DMS153 (cell line): ENCODE results near the gene MMP23B.
"Not testable (repeated sequence)": the region's sequence is repeated elsewhere in the genome, so short reads cannot be mapped to it uniquely, and the experiment has no call there.

ENCODE experiments used
- DNase-seq: peaks from one replicate; lab custom pipeline; 2025; lab: John Stamatoyannopoulos, UW

The MMP23B gene

DNA sequence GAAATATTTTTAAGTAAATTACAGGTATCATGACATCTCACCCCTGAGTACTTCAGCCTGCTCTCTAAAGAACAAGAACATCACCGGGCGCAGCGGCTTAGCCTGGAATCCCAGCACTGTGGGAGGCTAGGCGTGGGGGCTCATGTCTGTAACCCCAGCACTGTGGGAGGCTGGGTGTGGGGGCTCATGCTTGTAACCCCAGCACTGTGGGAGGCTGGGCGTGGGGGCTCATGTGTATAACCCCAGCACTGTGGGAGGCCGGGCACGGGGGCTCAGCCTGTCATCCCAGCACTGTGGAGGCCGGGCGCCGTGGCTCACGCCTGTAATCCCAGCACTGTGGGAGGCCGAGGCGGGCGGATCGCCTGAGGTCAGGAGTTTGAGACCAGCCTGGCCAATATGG lies 34.6 kb downstream of the MMP23B start:
- DNase-seq: no peak

- no peak for DNase-seq
Observed at GRCh38 chr1:1669468-1670440, 37.8 kb downstream of the MMP23B start.

GRCh38 chr1:1670866-1671265 lies 38.9 kb downstream of the MMP23B start:
- DNase-seq: no peak

GRCh38 chr1:1671365-1672119 lies 39.6 kb downstream of the MMP23B start:
- no peak for DNase-seq

DNA sequence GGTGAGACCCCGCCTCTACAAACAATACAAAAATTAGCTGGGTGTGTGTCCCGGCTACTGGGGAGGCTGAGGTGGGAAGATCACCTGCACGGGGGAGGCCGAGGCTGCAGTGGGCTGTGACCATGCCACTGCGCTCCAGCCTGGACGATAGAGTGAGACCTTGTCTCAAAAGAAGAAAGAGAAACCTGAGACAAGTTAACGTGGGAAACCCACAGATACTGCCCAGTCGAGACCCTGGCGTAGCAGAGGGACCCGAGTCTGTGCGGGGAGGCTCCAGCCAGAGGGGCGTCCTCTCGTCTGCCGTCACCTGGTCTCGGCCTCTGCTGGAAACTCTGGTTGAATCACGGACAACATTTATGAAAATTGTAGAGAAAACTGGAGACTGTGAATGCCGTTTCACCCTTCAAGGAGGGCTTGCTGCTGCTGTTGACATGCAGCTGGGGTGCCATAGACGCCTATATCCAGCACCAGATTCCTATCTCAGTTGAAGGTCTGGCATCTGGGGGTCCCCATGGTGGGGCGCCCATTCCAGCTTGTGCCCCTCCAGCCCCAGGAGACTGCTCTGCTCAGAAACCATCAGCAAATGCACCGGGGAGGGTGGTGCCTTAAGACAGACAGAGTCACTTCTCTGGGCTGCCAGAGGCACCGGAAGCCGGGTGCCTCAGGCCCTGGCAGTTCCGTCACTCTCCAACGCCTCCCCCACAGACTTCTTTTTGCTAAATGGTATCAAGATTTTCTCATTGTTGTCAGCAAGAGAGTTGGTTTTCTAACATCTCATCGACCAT lies 40.4 kb downstream of the MMP23B start:
- no peak for DNase-seq

- DNase-seq: not testable (repeated sequence)
Observed at GRCh38 chr1:1674806-1675205, 42.8 kb downstream of the MMP23B start.

DNA sequence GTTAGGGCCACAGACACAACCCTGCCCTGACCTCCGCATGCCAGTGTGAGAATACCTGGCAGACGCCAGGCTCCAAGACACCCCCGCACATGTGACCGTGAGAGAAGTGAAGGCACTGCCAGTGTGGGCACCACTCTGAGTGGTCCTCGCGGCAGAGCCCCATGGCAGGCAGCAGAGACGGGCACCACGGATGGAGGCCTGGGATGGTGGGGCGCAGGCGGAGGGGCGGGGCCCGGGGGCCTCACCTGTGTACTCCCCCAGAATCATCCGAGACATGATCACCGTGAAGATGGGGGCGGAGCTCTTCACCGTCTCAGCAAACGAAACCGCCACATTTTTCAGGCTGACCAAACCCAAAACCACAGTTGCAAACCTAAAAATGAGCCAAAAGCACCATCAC lies 43.2 kb downstream of the MMP23B start:
- not testable (repeated sequence) for DNase-seq

GRCh38 chr1:1676087-1676486 lies 44.1 kb downstream of the MMP23B start:
- not testable (repeated sequence) for DNase-seq

DNA sequence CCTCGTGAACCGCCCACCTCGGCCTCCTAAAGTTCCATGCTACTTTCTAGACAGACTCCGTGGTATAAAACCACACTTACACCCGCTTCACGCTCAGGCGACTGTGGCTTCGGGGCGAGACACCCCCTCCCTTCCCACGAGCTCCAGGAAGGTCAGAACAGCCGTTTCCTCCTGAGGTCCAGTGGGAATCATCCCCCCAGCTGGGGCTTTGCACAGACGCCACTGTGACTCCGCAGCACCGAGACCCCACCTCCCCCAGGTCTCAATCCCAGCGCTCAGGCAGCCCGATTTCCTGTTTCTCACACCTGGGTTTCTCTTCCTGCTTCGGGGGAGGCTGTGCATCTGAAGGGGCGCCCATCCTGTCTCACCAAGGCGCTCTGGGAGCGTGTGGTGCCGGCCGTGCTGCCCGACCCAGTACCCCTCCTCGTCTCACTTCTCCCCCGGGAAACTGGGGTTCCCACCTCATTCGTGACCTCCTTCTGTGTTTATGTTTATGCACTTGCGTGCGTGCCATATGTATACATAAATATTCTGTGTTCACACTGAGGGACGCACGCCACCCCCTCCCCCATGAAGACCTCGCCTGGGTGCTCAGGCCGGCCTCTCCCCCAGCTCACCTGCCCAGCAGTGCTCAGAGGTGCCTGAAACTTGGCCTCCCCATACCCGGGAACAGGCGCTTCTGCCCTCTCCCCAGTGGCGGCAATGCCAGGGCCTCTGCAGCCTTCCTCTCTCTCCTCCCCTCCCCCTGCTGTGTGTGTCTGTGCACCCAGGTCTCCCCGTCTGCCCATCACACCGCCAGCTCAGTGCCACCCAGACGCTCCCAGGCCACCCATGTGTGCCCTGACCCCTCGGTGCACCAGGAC lies 46.0 kb downstream of the MMP23B start:
- DNase-seq: no peak

- DNase-seq: no peak
Observed at GRCh38 chr1:1678581-1679380, 46.8 kb downstream of the MMP23B start.

DNA sequence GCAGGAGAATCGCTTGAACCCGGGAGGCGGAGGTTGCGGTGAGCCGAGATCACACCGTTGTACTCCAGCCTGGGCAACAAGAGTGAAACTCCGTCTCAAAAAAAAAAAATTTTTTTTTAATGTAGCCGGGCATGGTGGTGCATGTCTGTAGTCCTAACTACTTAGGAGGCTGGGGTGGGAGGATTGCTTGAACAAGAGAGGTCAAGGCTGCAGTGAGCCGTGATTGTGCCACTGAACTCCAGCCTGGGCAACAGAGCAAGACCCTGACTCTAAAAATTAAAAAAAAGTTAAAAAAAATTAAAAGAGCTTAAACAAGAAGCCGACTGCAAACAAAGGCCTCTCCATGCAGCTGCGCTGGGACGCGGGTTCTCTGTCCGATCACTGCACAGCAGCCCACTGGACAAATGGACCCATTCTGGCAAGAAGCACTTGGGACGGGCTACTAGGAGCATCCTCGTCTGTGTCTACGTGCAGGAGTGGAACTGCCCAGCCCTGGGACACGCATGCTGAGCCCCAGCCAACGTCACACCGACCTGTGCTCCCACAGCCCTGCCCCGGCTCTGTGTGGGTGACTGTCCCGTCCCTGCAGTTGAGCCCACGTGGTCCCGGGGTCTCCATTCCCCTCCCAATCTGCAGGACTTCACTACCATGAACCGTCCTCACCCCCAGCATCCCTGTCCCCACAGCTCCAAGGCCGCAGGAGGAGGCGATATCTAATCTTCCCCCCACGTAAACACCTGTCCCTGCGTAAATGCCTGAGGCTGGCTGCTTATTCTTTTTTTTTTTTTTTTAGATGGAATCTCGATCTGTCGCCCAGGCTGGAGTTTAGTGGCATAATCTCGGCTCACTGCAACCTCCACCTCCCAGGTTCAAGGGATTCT lies 48.3 kb downstream of the MMP23B start:
- no peak for DNase-seq

DNA sequence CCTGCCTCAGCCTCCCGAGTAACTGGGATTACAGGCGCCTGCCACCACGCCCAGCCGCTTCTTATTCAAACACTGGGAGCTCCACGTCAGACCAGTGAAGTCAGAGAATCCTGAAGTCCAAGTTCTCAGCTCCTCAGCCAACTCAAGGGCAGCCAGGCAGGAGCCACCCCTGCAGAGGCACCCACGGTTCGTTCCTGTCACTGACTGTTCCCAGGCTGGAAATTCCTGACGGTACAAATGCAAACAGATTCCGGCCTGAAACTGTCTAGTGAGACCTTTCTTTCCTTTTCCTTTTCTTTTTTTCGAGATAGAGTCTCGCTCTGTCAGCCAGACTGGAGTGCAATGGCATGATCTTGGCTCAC lies 48.9 kb downstream of the MMP23B start:
- no peak for DNase-seq

DNA sequence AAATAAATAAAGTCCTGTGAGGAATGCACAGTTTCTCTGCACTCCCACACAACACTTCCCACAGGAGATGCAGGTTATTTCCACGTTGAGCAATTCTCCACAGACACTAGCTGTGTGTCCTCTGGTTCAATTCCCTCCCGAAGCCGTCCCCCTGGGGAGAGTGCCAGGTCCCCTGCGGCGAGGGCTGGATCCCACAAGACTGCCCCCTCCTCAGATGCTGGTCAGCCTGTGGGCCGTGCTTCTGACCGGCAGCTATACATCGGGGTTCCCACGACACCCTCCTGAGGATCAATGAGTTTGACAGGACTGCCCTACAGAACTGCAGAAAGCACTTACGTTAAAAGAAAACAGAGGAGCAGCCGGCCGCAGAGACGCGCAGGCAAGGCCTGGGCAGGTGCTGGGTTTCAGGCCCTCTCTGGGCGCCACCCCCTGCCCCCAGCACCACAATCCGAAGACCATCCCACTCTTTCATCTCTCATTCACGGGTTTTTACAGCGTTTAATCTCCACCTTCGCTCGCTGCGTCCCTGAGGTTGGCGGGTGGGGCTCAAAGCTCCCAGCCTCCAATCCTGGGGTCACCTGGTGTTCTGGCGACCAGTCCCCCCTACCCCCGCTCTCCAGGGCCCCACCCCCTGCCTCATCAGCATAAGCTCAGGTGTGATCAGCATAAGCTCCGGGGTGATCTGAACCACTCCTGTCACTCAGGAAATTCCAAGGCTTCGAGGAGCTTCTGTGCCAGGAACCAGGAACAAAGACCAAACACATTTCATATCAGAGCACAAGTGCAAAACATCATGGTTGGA lies 51.3 kb downstream of the MMP23B start:
- no peak for DNase-seq
